Camera-type eye (tissue), 1 donor: ENCODE data around the gene CP. TPM values are rescaled to one million over a fixed set of nuclear protein-coding genes. Genes with fewer than 3 reads are reported as not detected.

Experiments used
- total RNA-seq: library from RNA; depleted of rRNA; stranded (reverse); fragments of >200 nt; gene quantifications from one replicate; pipeline ENCODE4 v1.2.3, GENCODE V29; 2014

CP gene
- 47.8 TPM for total RNA-seq

DNA sequence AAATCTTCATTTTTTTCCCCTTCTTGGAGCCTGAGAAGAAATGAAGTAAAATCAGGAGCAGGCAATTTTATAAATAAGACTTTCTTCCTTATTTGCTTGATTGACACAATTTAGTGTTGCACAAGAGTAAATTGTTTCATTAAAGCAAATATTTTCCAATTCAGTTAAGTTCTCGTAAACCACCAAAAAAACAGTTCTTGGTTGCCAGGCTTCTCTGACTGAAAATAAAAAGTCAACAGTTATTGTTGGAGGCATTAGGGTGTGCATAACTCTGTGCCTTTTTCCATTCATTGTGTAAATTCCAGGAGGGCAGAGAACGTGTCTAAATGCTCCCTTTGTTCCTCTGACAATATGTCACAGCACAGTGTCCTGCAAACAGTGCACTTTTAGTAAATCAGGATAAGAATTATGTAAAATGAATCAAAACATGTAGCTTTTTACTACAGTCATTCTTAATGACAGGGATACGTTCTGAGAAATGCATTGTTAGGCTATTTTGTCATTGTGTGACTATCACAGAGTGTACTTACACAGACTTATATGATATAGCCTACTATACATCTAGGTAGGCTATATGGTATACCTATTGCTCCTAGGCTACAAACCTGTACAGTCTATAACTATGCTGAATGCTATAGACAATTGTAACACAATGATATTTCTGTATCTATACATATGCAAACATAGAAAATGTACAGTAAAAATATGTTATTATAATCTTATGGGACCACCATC is at the start of gene CP:
TSS of gene CP (minus strand) at position 47 of the 735 bp plus-strand sequence. CDS start at position 10, 37 bp downstream.

GRCh38 chr3:149129326-149130205 is 92.1 kb downstream of the CP start, which contains the start of gene HPS3:
TSS of gene HPS3 (plus strand) at chr3:149129638. CDS start at chr3:149129724, 86 bp downstream.

Other genes with a start within 250 kb of the CP start
- gene GYG1, start 230.3 kb downstream of the CP start, total RNA-seq = 19.4 TPM
- 110 TPM for gene HLTF, start 135.3 kb downstream of the CP start, total RNA-seq
- gene HPS3, start 92.2 kb downstream of the CP start, total RNA-seq = 40.0 TPM
- gene TM4SF18, start 111.8 kb upstream of the CP start, total RNA-seq = 13.9 TPM
- gene TM4SF1, start 155.8 kb upstream of the CP start, total RNA-seq = 86.8 TPM